GM19463 (cell line): Measurements from ENCODE around the gene PHF2.

ENCODE experiments used
- ATAC-seq: cut with Tn5 transposase; IDR thresholded peaks from one replicate; pipeline ENCODE4 v1.9.1; 2021; ENCODE audit warnings: mild to moderate bottlenecking, moderate library complexity; ENCODE audit not compliant: unreplicated experiment

The PHF2 gene

GRCh38 chr9:93693129-93693528 lies 116.7 kb downstream of the PHF2 start:
- ATAC-seq = no peak

- no peak for ATAC-seq
These were observed 121.2 kb downstream of the PHF2 start for GRCh38 chr9:93697352-93698139.

DNA sequence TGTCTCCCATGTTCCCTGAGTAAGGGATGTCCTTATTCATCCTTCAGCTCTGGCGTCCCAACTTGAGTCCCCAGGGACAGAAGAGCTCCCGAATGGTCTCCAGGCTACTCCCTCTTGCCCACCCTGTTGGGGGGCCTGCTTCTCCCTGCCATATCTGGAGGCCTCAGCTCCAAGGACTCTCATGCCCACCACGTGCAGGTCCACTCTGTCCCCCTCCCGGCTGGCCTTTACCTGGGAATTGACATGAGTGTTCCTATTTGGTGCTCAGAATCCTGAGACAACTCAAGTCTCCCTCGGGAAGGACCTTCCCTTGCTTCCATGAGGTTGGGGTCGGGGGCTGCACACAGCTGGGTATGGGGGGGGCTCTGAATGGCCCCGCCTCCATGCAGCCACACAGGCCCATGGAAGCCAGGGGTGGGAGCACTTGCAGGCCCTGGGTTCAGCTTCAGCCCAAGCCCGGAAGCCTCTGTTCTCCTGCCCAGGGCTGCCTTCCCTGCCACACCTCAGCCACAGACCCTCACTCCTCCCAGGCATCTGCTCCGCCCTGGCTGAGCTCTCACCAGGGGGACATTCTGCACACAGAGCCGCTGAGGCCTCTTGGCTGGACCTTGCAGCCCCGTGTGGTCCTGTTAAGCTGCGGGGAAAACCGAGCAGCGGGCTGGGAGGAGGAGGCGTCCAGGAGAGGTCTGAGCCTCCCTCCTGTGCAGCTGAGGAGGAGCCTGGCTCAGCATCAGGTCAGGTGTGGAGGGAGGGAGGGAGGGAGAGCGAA lies 121.9 kb downstream of the PHF2 start:
- ATAC-seq = no peak

- ATAC-seq = no peak
These were observed 123.3 kb downstream of the PHF2 start for GRCh38 chr9:93699650-93700049.

GRCh38 chr9:93701494-93702218 lies 125.3 kb downstream of the PHF2 start:
- ATAC-seq = no peak

DNA sequence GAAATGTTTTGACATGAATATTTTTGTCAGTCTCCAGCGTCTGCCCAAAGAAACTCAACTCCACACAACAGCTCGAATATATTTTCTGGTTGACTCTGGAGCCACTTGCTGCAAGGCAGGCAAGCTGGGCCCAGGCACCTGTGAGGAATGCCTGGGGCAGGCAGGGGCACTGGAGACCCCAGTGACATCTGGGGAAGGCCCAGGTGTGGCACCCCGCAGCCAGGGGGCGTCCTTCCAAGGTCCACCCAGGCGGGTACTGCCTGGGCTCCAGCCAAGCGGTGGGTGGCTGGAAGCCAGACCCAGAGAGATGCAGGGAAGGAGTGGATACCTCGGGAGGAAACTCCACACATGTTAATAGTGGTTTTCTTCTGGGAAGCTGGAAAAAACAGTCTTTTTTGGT lies 125.9 kb downstream of the PHF2 start:
- ATAC-seq = no peak

- no peak for ATAC-seq
These were observed 132.1 kb downstream of the PHF2 start for GRCh38 chr9:93708289-93708986.

- ATAC-seq = no peak
These were observed 132.6 kb downstream of the PHF2 start for GRCh38 chr9:93708987-93709302.

DNA sequence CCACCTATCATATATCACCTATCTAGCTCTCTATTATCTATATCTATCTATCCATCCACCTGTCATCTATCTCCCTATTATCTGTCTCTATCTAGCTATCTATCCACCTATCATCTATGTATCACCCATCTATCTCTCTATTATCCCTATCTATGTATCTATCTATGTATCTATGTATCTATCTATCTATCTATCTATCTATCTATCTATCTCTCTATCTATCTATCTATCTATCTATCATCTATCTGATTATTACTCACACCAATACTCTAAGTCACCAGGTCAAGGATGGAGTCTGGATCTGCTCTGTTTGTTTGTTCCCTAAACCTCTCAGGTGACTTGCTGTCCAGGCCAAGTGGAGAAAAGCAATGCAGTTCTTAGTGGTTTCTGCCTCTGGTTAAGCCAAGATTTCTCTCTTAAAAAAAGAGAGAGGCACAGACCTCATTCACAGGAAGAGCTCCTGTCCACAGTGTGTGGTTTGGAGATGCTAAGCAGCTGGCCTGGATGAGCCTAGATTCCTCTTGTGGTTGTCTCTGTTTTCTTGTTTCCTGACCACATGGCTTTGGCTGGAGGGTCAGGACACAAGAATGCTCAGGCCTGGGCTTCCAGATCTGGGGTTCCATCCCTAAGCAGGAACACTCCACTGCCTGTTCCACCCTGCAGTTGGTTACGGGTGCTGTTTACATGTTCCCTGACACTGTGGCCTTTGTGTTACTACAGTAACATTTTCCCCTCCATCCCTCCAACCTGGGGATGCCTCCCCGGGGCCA lies 133.4 kb downstream of the PHF2 start:
- ATAC-seq = no peak

- ATAC-seq = no peak
These were observed 134.0 kb downstream of the PHF2 start for GRCh38 chr9:93710370-93710723.

- ATAC-seq = no peak
These were observed 134.6 kb downstream of the PHF2 start for GRCh38 chr9:93711002-93711401.

GRCh38 chr9:93712896-93713295 lies 136.5 kb downstream of the PHF2 start:
- ATAC-seq = no peak

- no peak for ATAC-seq
These were observed 137.3 kb downstream of the PHF2 start for GRCh38 chr9:93713716-93714115.

DNA sequence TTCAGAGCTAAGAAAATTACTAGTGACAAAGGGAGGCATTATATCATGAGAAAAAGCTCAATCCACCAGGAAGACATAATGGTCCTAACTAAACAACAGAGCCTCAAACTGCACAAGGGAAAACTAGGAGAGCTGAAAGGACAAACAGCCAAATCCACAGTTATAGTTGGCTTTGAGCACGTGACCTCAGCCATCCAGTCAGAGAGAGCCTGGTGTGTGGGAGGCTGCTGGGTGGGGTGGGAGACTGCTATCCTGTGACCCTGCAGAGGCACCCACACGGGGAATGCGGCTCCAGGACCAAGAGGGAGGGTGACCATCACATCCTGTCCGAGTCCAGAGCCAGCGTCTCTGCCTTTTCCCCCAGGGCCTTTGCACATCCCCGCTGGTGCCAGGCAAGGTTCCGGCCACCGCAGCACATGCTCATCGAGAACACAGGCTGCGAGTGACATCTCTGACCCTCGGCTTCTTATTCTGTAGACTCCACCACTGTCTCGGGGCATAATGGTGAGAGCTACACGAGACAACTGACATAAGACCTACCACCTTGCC lies 145.1 kb downstream of the PHF2 start:
- ATAC-seq = no peak

DNA sequence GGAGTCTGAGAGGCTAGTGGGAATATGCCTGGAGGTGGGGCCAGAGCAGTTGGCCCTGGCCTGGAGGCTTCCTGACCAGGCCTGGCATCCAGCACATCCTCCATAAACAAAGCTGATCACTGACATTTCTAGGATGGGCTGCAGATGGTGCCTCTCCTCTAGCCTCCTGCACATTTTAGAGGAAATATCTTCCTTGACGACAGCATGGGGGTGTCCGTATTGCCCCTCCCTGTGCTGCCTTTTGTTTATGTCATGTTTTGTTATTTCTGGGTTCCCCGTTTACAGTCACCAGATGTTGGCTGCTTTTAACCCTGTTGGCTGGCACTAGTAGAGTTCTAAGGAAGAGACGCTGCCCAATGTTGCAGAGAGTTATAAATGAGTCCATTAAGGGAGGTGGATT lies 148.5 kb downstream of the PHF2 start:
- no peak for ATAC-seq

DNA sequence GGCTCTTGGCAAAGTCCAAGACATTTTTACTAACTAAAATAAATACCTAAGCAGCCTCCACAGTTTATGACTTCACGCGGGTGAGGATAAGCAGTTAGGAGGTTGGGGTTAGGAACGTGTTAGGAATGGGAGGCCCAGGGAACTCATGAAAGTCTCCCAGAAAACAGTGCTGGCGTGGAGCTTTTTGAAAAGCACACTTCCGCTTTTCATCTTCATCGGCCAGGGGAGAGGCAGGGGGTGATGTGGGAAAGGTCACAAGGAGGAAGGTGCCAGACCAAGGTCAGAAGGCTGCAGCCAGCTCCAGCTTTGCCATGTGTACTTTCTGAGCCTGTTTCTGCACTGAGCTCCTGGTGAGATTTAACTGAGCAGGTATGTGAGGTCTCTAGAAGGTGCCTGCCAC lies 149.0 kb downstream of the PHF2 start:
- ATAC-seq = no peak

- no peak for ATAC-seq
These were observed 149.8 kb downstream of the PHF2 start for GRCh38 chr9:93726147-93726546.
